K562 (cell line): ENCODE measurements around the gene KASH5. TPM values are rescaled to one million over a fixed set of nuclear protein-coding genes. Genes with fewer than 3 reads are reported as not detected.

Experiments used
- BCL6 ChIP-seq: fragments of 250-450 bp; sonication (Bioruptor Pico); IDR thresholded peaks from 2 replicates; pipeline ENCODE4 v1.4.0; 2020
- BRD4 ChIP-seq: fragments of 200-600 bp; sonication (generic); IDR thresholded peaks from 2 replicates; pipeline ENCODE4 v1.6.1; 2017; ENCODE audit warnings: inconsistent platforms
- CBX1 ChIP-seq: sonication (generic); IDR thresholded peaks from 2 replicates; pipeline ENCODE4 v1.6.1; 2016; ENCODE audit warnings: antibody characterized with exemption, low read depth, mild to moderate bottlenecking
- CBX3 ChIP-seq, 2 experiments: IDR thresholded peaks; 1 replicate in 1 of 2; 2 replicates in 1 of 2; pipeline ENCODE4 v1.6.1; 2012; ENCODE audit warnings: inconsistent platforms in 2 of 2, low read length in 2 of 2, borderline replicate concordance in 1 of 2, control low read depth in 1 of 2
- CEBPB ChIP-seq: fragments of 450-650 bp; IDR thresholded peaks from 2 replicates; pipeline ENCODE4 v1.6.1; 2016; ENCODE audit warnings: missing genetic modification characterization, missing compliant biosample characterization
- CREM ChIP-seq: IDR thresholded peaks from 2 replicates; pipeline ENCODE4 v1.6.1; 2014; ENCODE audit warnings: antibody characterized with exemption, low read depth
- CTCFL ChIP-seq: IDR thresholded peaks from 2 replicates; pipeline ENCODE4 v1.6.1; 2011; ENCODE audit warnings: borderline replicate concordance, low read depth, mild to moderate bottlenecking, moderate library complexity, low read length; ENCODE audit not compliant: insufficient read depth, poor library complexity, severe bottlenecking
- MED1 ChIP-seq: sonication (generic); formaldehyde crosslinking; IDR thresholded peaks from 2 replicates; pipeline ENCODE4 v1.8.1; 2023; ENCODE audit warnings: missing genetic modification reagents, borderline replicate concordance
- MEIS2 ChIP-seq: fragments of 450-650 bp; IDR thresholded peaks from 2 replicates; pipeline ENCODE4 v1.6.1; 2014; ENCODE audit warnings: mild to moderate bottlenecking; ENCODE audit not compliant: partially characterized antibody
- NFYB ChIP-seq: IDR thresholded peaks from 2 replicates; pipeline ENCODE4 v1.6.1; 2011; ENCODE audit warnings: mild to moderate bottlenecking, moderate library complexity; ENCODE audit not compliant: insufficient read length; ENCODE audit errors: extremely low read depth
- PCBP1 ChIP-seq: fragments of 200-400 bp; formaldehyde crosslinking; IDR thresholded peaks from 2 replicates; pipeline ENCODE4 v1.6.1; 2018; ENCODE audit warnings: mild to moderate bottlenecking, low read depth, low read length; ENCODE audit not compliant: poor library complexity, severe bottlenecking
- PKNOX1 ChIP-seq: fragments of 450-650 bp; IDR thresholded peaks from 2 replicates; pipeline ENCODE4 v1.6.1; 2016
- POLR2AphosphoS2 ChIP-seq: IDR thresholded peaks from 2 replicates; pipeline ENCODE4 v1.6.1; 2012; ENCODE audit warnings: low read length, improper control_type of control experiment
- POLR2H ChIP-seq: IDR thresholded peaks from 2 replicates; pipeline ENCODE4 v1.6.1; 2016; ENCODE audit warnings: missing genetic modification characterization, low read depth, mild to moderate bottlenecking, control low read depth, missing compliant biosample characterization, moderate library complexity
- PTRF ChIP-seq: fragments of 450-650 bp; IDR thresholded peaks from 2 replicates; pipeline ENCODE4 v1.6.1; 2016; ENCODE audit warnings: mild to moderate bottlenecking, missing genetic modification characterization, missing compliant biosample characterization
- RBM15 ChIP-seq: fragments of 200-400 bp; formaldehyde crosslinking; IDR thresholded peaks from 2 replicates; pipeline ENCODE4 v1.6.1; 2018; ENCODE audit warnings: mild to moderate bottlenecking, low read length, moderate library complexity; ENCODE audit not compliant: insufficient read depth
- RBM25 ChIP-seq: fragments of 200-400 bp; formaldehyde crosslinking; IDR thresholded peaks from 2 replicates; pipeline ENCODE4 v1.6.1; 2018; ENCODE audit warnings: low read length, low read depth, moderate library complexity; ENCODE audit not compliant: severe bottlenecking
- SAFB ChIP-seq: fragments of 200-400 bp; formaldehyde crosslinking; IDR thresholded peaks from 2 replicates; pipeline ENCODE4 v1.6.1; 2017; ENCODE audit warnings: low read depth, low read length, borderline replicate concordance
- STAG1 ChIP-seq: sonication (generic); formaldehyde crosslinking; IDR thresholded peaks from 2 replicates; pipeline ENCODE4 v1.5.0; 2020; ENCODE audit warnings: missing genetic modification reagents, borderline replicate concordance
- USF2 ChIP-seq: sonication (generic); formaldehyde crosslinking; IDR thresholded peaks from 2 replicates; pipeline ENCODE4 v1.5.0; 2020; ENCODE audit warnings: missing genetic modification reagents
- ZBTB2 ChIP-seq: fragments of 450-650 bp; IDR thresholded peaks from 2 replicates; pipeline ENCODE4 v1.6.1; 2016; ENCODE audit warnings: antibody characterized with exemption
- ZNF134 ChIP-seq: fragments of 250-450 bp; sonication (Bioruptor Pico); conservative IDR thresholded peaks from 2 replicates; pipeline ENCODE4 v1.4.0; 2020
- ZNF224 ChIP-seq: sonication (generic); formaldehyde crosslinking; IDR thresholded peaks from 2 replicates; pipeline ENCODE4 v1.8.0; 2022; ENCODE audit warnings: mild to moderate bottlenecking, missing genetic modification reagents
- ZNF384 ChIP-seq: IDR thresholded peaks from 2 replicates; pipeline ENCODE4 v1.6.1; 2012; ENCODE audit warnings: low read depth, low read length, improper control_type of control experiment
- ZNF507 ChIP-seq: conservative IDR thresholded peaks from 2 replicates; pipeline ENCODE4 v1.6.1; 2017; ENCODE audit warnings: missing genetic modification characterization, missing compliant biosample characterization
- polyA plus RNA-seq, 8 experiments: library from polyadenylated mRNA; depleted of rRNA in 4 of 8; stranded (reverse) in 5 of 8; unstranded in 3 of 8; fragments of >200 nt; fragmentation: Nextera tagmentation in 2 of 8; fragmentation: Illumina TruSeq in 1 of 8; extraction: Ambion mirVana in 2 of 8; extraction: Trizol in 1 of 8; gene quantifications; 2 replicates each; pipeline versions ENCODE4 v1.2.1 to v1.2.3, GENCODE V29; 2011 to 2014; ENCODE audit warnings: inconsistent platforms in 1 of 8, missing spikeins in 1 of 8
- total RNA-seq, 7 experiments: library from RNA; depleted of rRNA in 6 of 7; stranded (reverse); fragments of >200 nt in 6 of 7; fragmentation: Illumina TruSeq in 2 of 7; extraction: Trizol in 2 of 7; gene quantifications; 2 replicates each; pipeline versions ENCODE4 v1.2.1 to v1.2.3, GENCODE V29; 2011 to 2021; ENCODE audit warnings: low replicate concordance in 1 of 7

Gene KASH5
- total and polyA plus RNA-seq, 9 of the 15 experiments (the other 6 are each of a cell fraction or from before 2014, with no cell fraction given) = 0.07 to 0.84 (median 0.34) TPM; not detected in 1

GRCh38 chr19:49434907-49435583, 47.0 kb downstream of the KASH5 start (continued):
- TF ChIP-seq CBX3 (IDR thresholded peaks at IDR 0.05; ENCODE audit: borderline replicate concordance in 1 of 2, low read length in 2 of 2) (no peak), STAG1 (CRISPR knock-in tag) (no peak), CEBPB (tag) (no peak), POLR2AphosphoS2 (no peak), RBM15 (no peak), SAFB (no peak), RBM25 (peak; percentile 74), ZNF134 (CRISPR knock-in tag) (no peak), MEIS2 (peak; percentile 32), CREM (no peak), CTCFL (no peak), ZNF384 (no peak), PTRF (tag) (no peak), BCL6 (CRISPR knock-in tag) (no peak), MED1 (CRISPR knock-in tag) (no peak), ZNF507 (tag) (no peak), POLR2H (tag) (no peak), PKNOX1 (peak; percentile 94), BRD4 (no peak), USF2 (no peak), PCBP1 (no peak), NFYB (peak; percentile 97), ZBTB2 (no peak), CBX1 (no peak), ZNF224 (CRISPR knock-in tag) (no peak)
